Measurements from ENCODE around the gene NBEA. TPM values are rescaled to one million over a fixed set of nuclear protein-coding genes. Genes with fewer than 3 reads are reported as not detected.

The NBEA gene
- total RNA-seq, 6 experiments from 2014 or later: 5.6 to 9.6 (median 6.9) TPM

DNA sequence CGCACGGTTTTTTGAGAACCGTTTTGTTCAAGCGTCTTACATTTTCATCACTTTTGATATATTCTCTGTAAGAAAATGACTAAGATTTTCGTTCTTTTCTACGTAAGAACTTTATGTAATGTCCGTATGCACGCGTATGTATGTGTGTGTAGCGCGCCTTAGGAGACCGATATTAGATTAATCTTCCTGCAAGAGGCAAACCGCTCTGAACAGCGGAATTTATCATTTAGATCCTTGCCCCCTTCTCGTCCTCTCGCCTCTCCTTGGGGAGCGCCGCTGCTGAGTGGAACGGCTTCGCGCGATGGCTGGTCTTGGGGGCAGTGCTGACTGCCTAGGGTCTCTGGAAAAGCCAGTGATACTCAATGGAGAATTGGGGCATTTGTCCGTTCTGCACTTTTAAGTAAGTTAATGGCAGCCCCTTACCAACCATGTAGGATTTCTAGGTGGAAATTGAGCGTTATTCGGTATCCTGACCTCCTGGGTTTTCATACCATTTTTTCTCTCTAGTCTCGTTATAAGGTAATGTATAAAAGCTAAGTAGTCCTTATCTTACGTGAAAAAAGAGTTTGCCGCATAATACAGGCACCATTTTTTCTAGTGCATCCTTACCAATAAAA, 529.7 kb downstream of the NBEA start:
- H3K4me3 Mint-ChIP-seq: peak overlapping the region; percentile 92
- peaks cover 27% of the 10 kb centered on the region for H3K4me1 Mint-ChIP-seq (ENCODE audit: low read depth)
- no peak for TF ChIP-seq CTCF (IDR thresholded peaks at IDR 0.05)
- peaks cover 15% of the 10 kb centered on the region for H3K27me3 Mint-ChIP-seq (ENCODE audit: insufficient read depth)
- peak overlapping the region; percentile 95 for H3K27ac Mint-ChIP-seq
- DNase-seq: no peak
- peaks cover 53% of the 10 kb centered on the region for H3K36me3 Mint-ChIP-seq (ENCODE audit: low read depth)
- peaks cover 8% of the 10 kb centered on the region for H3K9me3 Mint-ChIP-seq

DNA sequence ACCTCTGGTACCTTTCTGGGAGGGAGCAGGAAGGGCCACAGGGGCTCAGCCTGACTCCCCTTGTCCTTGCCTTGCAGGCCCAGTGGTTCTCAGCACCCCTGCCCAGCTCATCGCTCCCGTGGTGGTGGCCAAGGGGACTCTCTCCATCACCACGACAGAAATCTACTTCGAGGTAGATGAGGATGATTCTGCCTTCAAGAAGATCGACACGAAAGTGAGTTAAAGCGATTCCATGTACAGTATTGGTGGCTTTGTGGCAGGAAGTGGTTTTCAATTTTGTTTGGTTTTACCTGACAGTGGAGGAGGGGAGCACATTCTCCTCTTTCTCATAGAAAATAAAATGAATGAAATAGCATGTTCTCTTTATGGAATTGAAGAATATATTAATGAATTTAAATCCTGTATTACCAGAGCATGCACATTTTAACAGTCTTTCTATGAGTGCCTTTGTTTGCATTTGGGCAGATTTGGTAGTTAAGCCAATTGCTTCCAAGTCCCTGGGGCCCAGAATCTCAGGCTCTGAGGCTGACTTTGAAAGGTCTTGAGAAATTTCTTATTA, 530.3 kb downstream of the NBEA start:
- H3K27me3 Mint-ChIP-seq (ENCODE audit: insufficient read depth): peaks cover 15% of the 10 kb centered on the region
- H3K4me1 Mint-ChIP-seq (ENCODE audit: low read depth): peaks cover 33% of the 10 kb centered on the region

GRCh38 chr13:35473206-35473775, 531.2 kb downstream of the NBEA start:
- Mint-ChIP-seq H3K27ac (peak overlapping the region; percentile 95), H3K9me3 (peaks cover 8% of the 10 kb centered on the region), H3K27me3 (ENCODE audit: insufficient read depth) (peaks cover 15% of the 10 kb centered on the region), H3K36me3 (ENCODE audit: low read depth) (peaks cover 67% of the 10 kb centered on the region), H3K4me1 (ENCODE audit: low read depth) (peaks cover 36% of the 10 kb centered on the region), H3K4me3 (peak overlapping the region; percentile 92)
- no peak for TF ChIP-seq CTCF (IDR thresholded peaks at IDR 0.05)
- no peak for DNase-seq

More for the DNA sequence above, 530.3 kb downstream of the NBEA start:
- Mint-ChIP-seq H3K27ac (peak overlapping the region; percentile 95), H3K4me3 (peak overlapping the region; percentile 92), H3K36me3 (ENCODE audit: low read depth) (peaks cover 59% of the 10 kb centered on the region), H3K9me3 (peaks cover 8% of the 10 kb centered on the region)
- no peak for DNase-seq
- no peak for TF ChIP-seq CTCF (IDR thresholded peaks at IDR 0.05)

DNA sequence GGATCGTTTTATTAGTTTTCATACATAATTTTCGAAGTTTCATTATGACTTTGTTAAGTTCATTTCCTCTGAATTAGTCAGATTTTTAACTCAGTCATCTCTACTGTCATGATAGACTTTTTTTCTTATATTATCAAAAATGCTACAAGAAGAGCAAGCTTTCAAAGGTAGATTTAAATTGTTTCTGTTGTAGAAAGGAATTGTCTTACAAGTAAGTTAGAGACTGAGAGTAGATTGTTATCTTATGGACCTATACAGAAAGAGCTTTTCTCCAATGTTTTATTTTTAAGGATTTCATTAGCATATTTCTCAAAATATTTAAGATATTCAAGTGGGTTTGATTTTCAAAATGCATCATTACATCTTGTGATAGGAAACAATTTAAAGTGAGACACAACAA, 531.7 kb downstream of the NBEA start:
- DNase-seq: no peak
- H3K36me3 Mint-ChIP-seq (ENCODE audit: low read depth): peaks cover 68% of the 10 kb centered on the region
- TF ChIP-seq CTCF (IDR thresholded peaks at IDR 0.05): no peak
- peaks cover 8% of the 10 kb centered on the region for H3K9me3 Mint-ChIP-seq
- peaks cover 15% of the 10 kb centered on the region for H3K27me3 Mint-ChIP-seq (ENCODE audit: insufficient read depth)
- H3K27ac Mint-ChIP-seq: peak overlapping the region; percentile 95
- H3K4me1 Mint-ChIP-seq (ENCODE audit: low read depth): peaks cover 33% of the 10 kb centered on the region
- peak overlapping the region; percentile 92 for H3K4me3 Mint-ChIP-seq

DNA sequence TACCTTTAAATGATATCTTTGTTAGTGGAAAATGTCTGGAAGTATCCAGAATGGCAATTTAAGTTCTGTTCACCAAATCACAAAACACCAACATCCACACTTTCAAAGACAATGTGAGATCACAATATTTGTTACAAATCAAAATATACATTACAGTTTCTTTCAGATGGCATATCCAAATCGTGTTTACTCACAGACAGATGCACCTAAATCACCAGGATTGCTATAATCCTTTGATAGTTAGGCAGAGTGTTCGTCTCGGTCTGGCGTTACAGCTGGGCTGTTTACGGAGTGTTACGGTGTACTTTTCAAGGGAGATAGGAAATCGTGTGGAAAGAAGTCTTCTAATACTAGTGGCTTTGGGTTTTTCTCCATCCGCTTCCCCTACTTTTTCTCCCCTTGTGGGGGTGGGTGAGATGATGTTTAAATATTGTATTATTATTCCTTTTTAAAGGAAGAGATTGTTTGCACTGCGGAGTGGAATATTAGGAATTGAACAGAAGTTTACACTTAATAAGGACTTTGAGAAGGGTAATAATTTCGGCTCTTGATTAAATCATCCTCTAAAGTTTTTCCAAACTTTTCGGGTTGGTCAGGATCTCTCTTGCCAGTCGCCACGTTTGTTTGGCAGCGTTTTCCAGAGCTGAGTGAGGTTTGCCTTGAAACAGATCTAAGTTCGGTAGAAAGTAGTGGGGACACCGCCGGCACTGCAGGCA, 532.6 kb downstream of the NBEA start:
- Mint-ChIP-seq H3K4me3 (peak overlapping the region; percentile 92), H3K9me3 (peaks cover 8% of the 10 kb centered on the region), H3K36me3 (ENCODE audit: low read depth) (peaks cover 68% of the 10 kb centered on the region), H3K4me1 (ENCODE audit: low read depth) (peaks cover 34% of the 10 kb centered on the region), H3K27ac (peak overlapping the region; percentile 95), H3K27me3 (ENCODE audit: insufficient read depth) (peaks cover 15% of the 10 kb centered on the region)
- DNase-seq: no peak
- no peak for TF ChIP-seq CTCF (IDR thresholded peaks at IDR 0.05)

All from HFFc6 (cell line).